ENCODE data around the gene COMMD2. TPM values are rescaled to one million over a fixed set of nuclear protein-coding genes. Genes with fewer than 3 reads are reported as not detected.

Gene COMMD2
- total RNA-seq, 2 experiments from 2014 or later = 30.9 to 32.9 TPM

GRCh38 chr3:149777414-149778214, 25.3 kb upstream of the COMMD2 start:
- H3K9me3 Mint-ChIP-seq = no peaks in the 10 kb centered on the region
- ChIA-PET POLR2A (no interaction called here), CTCF (interaction anchor here (0.5 to 2.0 kb wide), 3 partner anchors 23 to 30 kb away, joined by 3 to 6 read pairs (median 3); no protein-coding TSS in a partner anchor)
- H3K4me3 Mint-ChIP-seq = no peak overlapping the region
- no peaks in the 10 kb centered on the region for H3K4me1 Mint-ChIP-seq
- H3K27me3 Mint-ChIP-seq = peaks cover 3% of the 10 kb centered on the region
- no peaks in the 10 kb centered on the region for H3K36me3 Mint-ChIP-seq (ENCODE audit: low read depth)
- no peak overlapping the region for H3K27ac Mint-ChIP-seq
- no peak for DNase-seq

- Mint-ChIP-seq H3K36me3 (ENCODE audit: low read depth) (no peaks in the 10 kb centered on the region), H3K4me1 (no peaks in the 10 kb centered on the region), H3K4me3 (no peak overlapping the region), H3K27me3 (peaks cover 10% of the 10 kb centered on the region), H3K9me3 (no peaks in the 10 kb centered on the region), H3K27ac (no peak overlapping the region)
- ChIA-PET POLR2A (no interaction called here), CTCF (interaction anchor here (1.2 to 2.0 kb wide), 5 partner anchors 9 to 245 kb away, joined by 3 to 6 read pairs (median 3); no protein-coding TSS in a partner anchor)
- no peak for DNase-seq
These were observed 23.9 kb upstream of the COMMD2 start for GRCh38 chr3:149776170-149776569.

- Mint-ChIP-seq H3K36me3 (ENCODE audit: low read depth) (no peaks in the 10 kb centered on the region), H3K9me3 (no peaks in the 10 kb centered on the region), H3K4me1 (no peaks in the 10 kb centered on the region), H3K27ac (no peak overlapping the region), H3K27me3 (peaks cover 13% of the 10 kb centered on the region), H3K4me3 (no peak overlapping the region)
- ChIA-PET CTCF (interaction anchor here (1.0 kb wide), 1 partner anchor 20 kb away, joined by 3 read pairs; the partner anchor contains the start of gene ANKUB1), POLR2A (no interaction called here)
- no peak for DNase-seq
These were observed 20.6 kb upstream of the COMMD2 start for GRCh38 chr3:149772861-149773260.

- DNase-seq = peak; percentile 44
- H3K4me3 Mint-ChIP-seq = no peak overlapping the region
- H3K9me3 Mint-ChIP-seq = no peaks in the 10 kb centered on the region
- H3K4me1 Mint-ChIP-seq = no peaks in the 10 kb centered on the region
- H3K27me3 Mint-ChIP-seq = peaks cover 14% of the 10 kb centered on the region
- POLR2A ChIA-PET = interaction anchor here (0.6 to 0.7 kb wide), 2 partner anchors 9 to 248 kb away, joined by 4 to 5 read pairs; no protein-coding TSS in a partner anchor
- no peaks in the 10 kb centered on the region for H3K36me3 Mint-ChIP-seq (ENCODE audit: low read depth)
- CTCF ChIA-PET = interaction anchor here (0.6 to 1.9 kb wide), 12 partner anchors 8 to 412 kb away, joined by 3 to 6 read pairs (median 3); partner anchors contain the start of gene COMMD2
- H3K27ac Mint-ChIP-seq = no peak overlapping the region
These were observed 19.5 kb upstream of the COMMD2 start for GRCh38 chr3:149771652-149772271.

GRCh38 chr3:149770246-149770645, 18.0 kb upstream of the COMMD2 start:
- H3K9me3 Mint-ChIP-seq = no peaks in the 10 kb centered on the region

GRCh38 chr3:149768704-149769103, 16.4 kb upstream of the COMMD2 start:
- CTCF ChIA-PET = no interaction called here
- Mint-ChIP-seq H3K4me3 (no peak overlapping the region), H3K27me3 (peaks cover 33% of the 10 kb centered on the region), H3K4me1 (no peaks in the 10 kb centered on the region), H3K9me3 (no peaks in the 10 kb centered on the region), H3K36me3 (ENCODE audit: low read depth) (no peaks in the 10 kb centered on the region), H3K27ac (no peak overlapping the region)
- POLR2A ChIA-PET = no interaction called here
- DNase-seq = no peak

More at GRCh38 chr3:149770246-149770645, 18.0 kb upstream of the COMMD2 start:
- no peaks in the 10 kb centered on the region for H3K36me3 Mint-ChIP-seq (ENCODE audit: low read depth)
- no peak overlapping the region for H3K27ac Mint-ChIP-seq
- ChIA-PET POLR2A (no interaction called here), CTCF (interaction anchor here (1.3 to 1.7 kb wide), 4 partner anchors 10 to 414 kb away, joined by 3 to 5 read pairs (median 4); no protein-coding TSS in a partner anchor)
- no peaks in the 10 kb centered on the region for H3K4me1 Mint-ChIP-seq
- DNase-seq = no peak
- H3K4me3 Mint-ChIP-seq = no peak overlapping the region
- H3K27me3 Mint-ChIP-seq = peaks cover 25% of the 10 kb centered on the region

GRCh38 chr3:149767720-149768119, 15.4 kb upstream of the COMMD2 start:
- Mint-ChIP-seq H3K4me3 (no peak overlapping the region), H3K27ac (no peak overlapping the region), H3K9me3 (no peaks in the 10 kb centered on the region), H3K4me1 (no peaks in the 10 kb centered on the region), H3K36me3 (ENCODE audit: low read depth) (no peaks in the 10 kb centered on the region), H3K27me3 (peaks cover 33% of the 10 kb centered on the region)
- ChIA-PET CTCF (interaction anchor here (1.5 to 1.7 kb wide), 2 partner anchors 8 to 198 kb away, joined by 3 to 4 read pairs; no protein-coding TSS in a partner anchor), POLR2A (no interaction called here)
- no peak for DNase-seq

GRCh38 chr3:149765762-149766334, 13.6 kb upstream of the COMMD2 start:
- no peak for DNase-seq
- Mint-ChIP-seq H3K9me3 (no peaks in the 10 kb centered on the region), H3K4me1 (no peaks in the 10 kb centered on the region), H3K27ac (no peak overlapping the region), H3K27me3 (peaks cover 26% of the 10 kb centered on the region), H3K36me3 (ENCODE audit: low read depth) (no peaks in the 10 kb centered on the region), H3K4me3 (no peak overlapping the region)
- POLR2A ChIA-PET = no interaction called here
- CTCF ChIA-PET = interaction anchor here (0.6 to 1.7 kb wide), 3 partner anchors 10 to 196 kb away, joined by 3 to 4 read pairs (median 3); no protein-coding TSS in a partner anchor

- no peak overlapping the region for H3K27ac Mint-ChIP-seq
- POLR2A ChIA-PET = no interaction called here
- CTCF ChIA-PET = no interaction called here
- no peaks in the 10 kb centered on the region for H3K36me3 Mint-ChIP-seq (ENCODE audit: low read depth)
- H3K27me3 Mint-ChIP-seq = peaks cover 33% of the 10 kb centered on the region
- H3K9me3 Mint-ChIP-seq = no peaks in the 10 kb centered on the region
- H3K4me3 Mint-ChIP-seq = no peak overlapping the region
- DNase-seq = no peak
- H3K4me1 Mint-ChIP-seq = no peaks in the 10 kb centered on the region
These were observed 12.0 kb upstream of the COMMD2 start for GRCh38 chr3:149764302-149764701.

- ChIA-PET CTCF (no interaction called here), POLR2A (no interaction called here)
- no peak for DNase-seq
- no peak overlapping the region for H3K27ac Mint-ChIP-seq
- H3K4me1 Mint-ChIP-seq = no peaks in the 10 kb centered on the region
- H3K4me3 Mint-ChIP-seq = no peak overlapping the region
- peaks cover 34% of the 10 kb centered on the region for H3K27me3 Mint-ChIP-seq
- no peaks in the 10 kb centered on the region for H3K36me3 Mint-ChIP-seq (ENCODE audit: low read depth)
- H3K9me3 Mint-ChIP-seq = no peaks in the 10 kb centered on the region
These were observed 11.4 kb upstream of the COMMD2 start for GRCh38 chr3:149763565-149764195.

GRCh38 chr3:149753717-149754116, 1.4 kb upstream of the COMMD2 start:
- H3K27me3 Mint-ChIP-seq = no peaks in the 10 kb centered on the region
- H3K9me3 Mint-ChIP-seq = no peaks in the 10 kb centered on the region
- CTCF ChIA-PET = no interaction called here
- no peak for DNase-seq
- H3K36me3 Mint-ChIP-seq (ENCODE audit: low read depth) = peaks cover 8% of the 10 kb centered on the region
- no peak overlapping the region for H3K27ac Mint-ChIP-seq
- peak overlapping the region; percentile 95 for H3K4me3 Mint-ChIP-seq
- peaks cover 37% of the 10 kb centered on the region for H3K4me1 Mint-ChIP-seq
- POLR2A ChIA-PET = no interaction called here

GRCh38 chr3:149752788-149753136, 473 bp upstream of the COMMD2 start:
- H3K4me3 Mint-ChIP-seq = peak overlapping the region; percentile 95
- no peaks in the 10 kb centered on the region for H3K9me3 Mint-ChIP-seq
- DNase-seq = no peak
- peaks cover 37% of the 10 kb centered on the region for H3K4me1 Mint-ChIP-seq
- POLR2A ChIA-PET = no interaction called here
- H3K27ac Mint-ChIP-seq = peak overlapping the region; percentile 92
- H3K36me3 Mint-ChIP-seq (ENCODE audit: low read depth) = peaks cover 17% of the 10 kb centered on the region
- CTCF ChIA-PET = interaction anchor here (1.4 to 1.5 kb wide), 3 partner anchors 19 to 180 kb away, joined by 4 to 6 read pairs (median 6); no protein-coding TSS in a partner anchor
- H3K27me3 Mint-ChIP-seq = no peaks in the 10 kb centered on the region
